NCI-H2107 treated with DMSO at 0.1 percent for 48 hours (cell line): Measurements from ENCODE around the gene RNF220.

ENCODE experiments used
- DNase-seq: peaks from one replicate; lab custom pipeline; 2025; ENCODE audit not compliant: unreplicated experiment; lab: John Stamatoyannopoulos, UW

The RNF220 gene

GRCh38 chr1:44406737-44407429 is 1.8 kb downstream of the RNF220 start:
- DNase-seq, result no peak

GRCh38 chr1:44407430-44408211 is 2.6 kb downstream of the RNF220 start:
- no peak for DNase-seq

- no peak for DNase-seq
Observed at GRCh38 chr1:44408212-44408582, 3.1 kb downstream of the RNF220 start.

- DNase-seq, result no peak
Observed at GRCh38 chr1:44408632-44409602, 3.9 kb downstream of the RNF220 start.

- no peak for DNase-seq
Observed at GRCh38 chr1:44409757-44410156, 4.7 kb downstream of the RNF220 start.

- DNase-seq, result no peak
Observed at GRCh38 chr1:44411861-44412260, 6.8 kb downstream of the RNF220 start.

GRCh38 chr1:44412601-44413000 is 7.5 kb downstream of the RNF220 start:
- no peak for DNase-seq

- DNase-seq, result no peak
Observed at GRCh38 chr1:44413740-44414139, 8.7 kb downstream of the RNF220 start.

- no peak for DNase-seq
Observed at GRCh38 chr1:44415013-44415412, 10.0 kb downstream of the RNF220 start.

GRCh38 chr1:44416408-44416807 is 11.4 kb downstream of the RNF220 start:
- no peak for DNase-seq

GRCh38 chr1:44417351-44418021 is 12.4 kb downstream of the RNF220 start:
- DNase-seq, result no peak

GRCh38 chr1:44418022-44418673 is 13.1 kb downstream of the RNF220 start:
- DNase-seq, result no peak

- DNase-seq, result no peak
Observed at GRCh38 chr1:44419901-44420300, 14.8 kb downstream of the RNF220 start.

- no peak for DNase-seq
Observed at GRCh38 chr1:44420535-44420934, 15.5 kb downstream of the RNF220 start.

- no peak for DNase-seq
Observed at GRCh38 chr1:44421446-44421884, 16.4 kb downstream of the RNF220 start.

- no peak for DNase-seq
Observed at GRCh38 chr1:44422161-44422560, 17.1 kb downstream of the RNF220 start.

- DNase-seq, result no peak
Observed at GRCh38 chr1:44423591-44424537, 18.8 kb downstream of the RNF220 start.

- no peak for DNase-seq
Observed at GRCh38 chr1:44424747-44425146, 19.7 kb downstream of the RNF220 start.
